Nephron (organoid): ENCODE data around the gene FAM120B.

Experiments used
- H3K27ac Mint-ChIP-seq, 3 experiments: 2 replicates each; pipeline ENCODE4 v1.8.0; 2020; ENCODE audit warnings: mixed read lengths in 3 of 3, mild to moderate bottlenecking in 2 of 3, moderate library complexity in 1 of 3
- H3K27me3 Mint-ChIP-seq: 2 replicates; pipeline ENCODE4 v1.8.0; 2021; ENCODE audit warnings: low read depth, mild to moderate bottlenecking, moderate library complexity, mixed read lengths
- H3K36me3 Mint-ChIP-seq: 2 replicates; pipeline ENCODE4 v1.8.0; 2020; ENCODE audit warnings: low read depth, mixed read lengths
- H3K4me1 Mint-ChIP-seq: 2 replicates; pipeline ENCODE4 v1.8.0; 2020; ENCODE audit warnings: mixed read lengths
- H3K4me3 Mint-ChIP-seq, 3 experiments: 2 replicates each; pipeline ENCODE4 v1.8.0; 2020; ENCODE audit warnings: mild to moderate bottlenecking in 3 of 3, mixed read lengths in 3 of 3, moderate library complexity in 2 of 3
- H3K9me3 Mint-ChIP-seq: 2 replicates; pipeline ENCODE4 v1.8.0; 2020; ENCODE audit warnings: mixed read lengths
- TF ChIP-seq, protein P1 (sequence below), 3 experiments: fragments of 200-600 bp; sonication (generic); IDR thresholded peaks; one replicate each; pipeline ENCODE4 v1.5.0; 2021; ENCODE audit warnings: antibody characterized with exemption in 3 of 3; ENCODE audit not compliant: unreplicated experiment in 3 of 3

The FAM120B gene

GRCh38 chr6:170452767-170453545 lies 146.4 kb downstream of the FAM120B start:
- no peak overlapping the region for H3K4me3 Mint-ChIP-seq
- peaks cover 10% of the 10 kb centered on the region for H3K4me1 Mint-ChIP-seq
- H3K9me3 Mint-ChIP-seq: no peaks in the 10 kb centered on the region
- no peak overlapping the region for H3K27ac Mint-ChIP-seq
- TF ChIP-seq, protein P1, sequence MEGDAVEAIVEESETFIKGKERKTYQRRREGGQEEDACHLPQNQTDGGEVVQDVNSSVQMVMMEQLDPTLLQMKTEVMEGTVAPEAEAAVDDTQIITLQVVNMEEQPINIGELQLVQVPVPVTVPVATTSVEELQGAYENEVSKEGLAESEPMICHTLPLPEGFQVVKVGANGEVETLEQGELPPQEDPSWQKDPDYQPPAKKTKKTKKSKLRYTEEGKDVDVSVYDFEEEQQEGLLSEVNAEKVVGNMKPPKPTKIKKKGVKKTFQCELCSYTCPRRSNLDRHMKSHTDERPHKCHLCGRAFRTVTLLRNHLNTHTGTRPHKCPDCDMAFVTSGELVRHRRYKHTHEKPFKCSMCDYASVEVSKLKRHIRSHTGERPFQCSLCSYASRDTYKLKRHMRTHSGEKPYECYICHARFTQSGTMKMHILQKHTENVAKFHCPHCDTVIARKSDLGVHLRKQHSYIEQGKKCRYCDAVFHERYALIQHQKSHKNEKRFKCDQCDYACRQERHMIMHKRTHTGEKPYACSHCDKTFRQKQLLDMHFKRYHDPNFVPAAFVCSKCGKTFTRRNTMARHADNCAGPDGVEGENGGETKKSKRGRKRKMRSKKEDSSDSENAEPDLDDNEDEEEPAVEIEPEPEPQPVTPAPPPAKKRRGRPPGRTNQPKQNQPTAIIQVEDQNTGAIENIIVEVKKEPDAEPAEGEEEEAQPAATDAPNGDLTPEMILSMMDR (IDR thresholded peaks at IDR 0.05; ENCODE audit: unreplicated experiment in 3 of 3): no peak
- H3K36me3 Mint-ChIP-seq: no peaks in the 10 kb centered on the region
- peaks cover 21% of the 10 kb centered on the region for H3K27me3 Mint-ChIP-seq

GRCh38 chr6:170453586-170454511 lies 147.3 kb downstream of the FAM120B start:
- Mint-ChIP-seq H3K9me3 (no peaks in the 10 kb centered on the region), H3K4me3 (no peak overlapping the region), H3K4me1 (peaks cover 10% of the 10 kb centered on the region), H3K27me3 (peaks cover 21% of the 10 kb centered on the region), H3K36me3 (no peaks in the 10 kb centered on the region), H3K27ac (no peak overlapping the region)
- TF ChIP-seq, protein P1 (IDR thresholded peaks at IDR 0.05; ENCODE audit: unreplicated experiment in 3 of 3): no peak

GRCh38 chr6:170454512-170455285 lies 148.1 kb downstream of the FAM120B start:
- Mint-ChIP-seq H3K4me1 (peaks cover 10% of the 10 kb centered on the region), H3K9me3 (no peaks in the 10 kb centered on the region), H3K36me3 (no peaks in the 10 kb centered on the region), H3K27me3 (peaks cover 17% of the 10 kb centered on the region), H3K4me3 (no peak overlapping the region), H3K27ac (no peak overlapping the region)
- TF ChIP-seq, protein P1 (IDR thresholded peaks at IDR 0.05; ENCODE audit: unreplicated experiment in 3 of 3): no peak

DNA sequence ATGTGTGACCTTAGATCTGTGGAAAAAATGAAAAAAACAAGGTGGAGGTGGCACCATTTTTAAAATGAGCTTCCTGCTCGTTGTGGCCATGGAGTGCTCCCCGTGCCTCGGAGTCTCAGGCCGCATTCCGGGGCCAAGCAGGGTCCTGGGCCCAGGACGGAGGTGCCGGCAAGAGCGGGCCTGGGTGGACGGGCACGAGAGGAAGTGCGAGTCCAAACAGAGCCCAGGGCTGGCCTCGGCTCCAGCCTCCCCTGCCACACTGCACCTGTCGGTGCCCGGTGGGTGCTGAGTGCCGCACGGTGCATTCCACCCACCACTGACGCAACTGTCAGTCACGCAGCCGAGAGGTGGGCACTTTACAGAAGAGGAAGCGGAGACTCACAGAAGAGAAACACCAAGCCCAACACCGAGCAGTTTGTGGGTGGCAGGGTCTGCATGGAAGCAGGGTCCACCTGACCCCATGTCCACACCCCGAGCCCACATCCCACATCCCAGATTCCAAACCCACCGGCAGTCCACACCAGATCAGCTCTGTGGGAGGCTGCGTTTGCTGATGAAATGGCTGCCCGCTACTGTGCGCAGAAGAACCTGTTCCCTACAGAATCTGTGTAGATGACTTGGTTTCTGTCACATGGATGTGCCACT lies 148.9 kb downstream of the FAM120B start:
- TF ChIP-seq, protein P1 (IDR thresholded peaks at IDR 0.05; ENCODE audit: unreplicated experiment in 3 of 3): no peak
- Mint-ChIP-seq H3K4me3 (no peak overlapping the region), H3K4me1 (peaks cover 7% of the 10 kb centered on the region)

DNA sequence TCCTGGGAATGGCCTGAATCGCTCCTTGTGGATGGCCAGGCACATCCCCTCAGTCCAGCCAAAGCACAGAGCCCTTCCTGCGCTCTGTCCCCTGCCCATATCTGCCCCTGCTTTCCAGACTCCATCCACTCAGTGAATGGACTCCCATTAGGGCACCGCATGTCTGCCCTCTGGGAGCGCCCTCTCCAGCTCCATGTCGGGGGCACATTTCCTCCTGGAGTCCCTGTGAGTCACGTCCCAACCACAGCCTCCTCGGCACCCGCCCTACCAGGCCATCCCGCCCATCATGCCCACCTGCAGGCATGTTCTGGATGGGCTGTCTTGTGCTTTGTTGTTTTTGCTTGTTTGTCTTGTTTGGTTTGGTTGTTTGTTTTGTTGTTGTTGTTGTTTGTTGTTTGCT lies 149.8 kb downstream of the FAM120B start:
- Mint-ChIP-seq H3K27me3 (peaks cover 25% of the 10 kb centered on the region), H3K9me3 (no peaks in the 10 kb centered on the region), H3K4me1 (peaks cover 2% of the 10 kb centered on the region), H3K4me3 (no peak overlapping the region), H3K27ac (no peak overlapping the region), H3K36me3 (no peaks in the 10 kb centered on the region)
- TF ChIP-seq, protein P1 (IDR thresholded peaks at IDR 0.05; ENCODE audit: unreplicated experiment in 3 of 3): no peak

More for the DNA sequence above, 148.9 kb downstream of the FAM120B start:
- Mint-ChIP-seq H3K36me3 (no peaks in the 10 kb centered on the region), H3K27me3 (peaks cover 21% of the 10 kb centered on the region), H3K9me3 (no peaks in the 10 kb centered on the region), H3K27ac (no peak overlapping the region)
